Measurements from ENCODE around the gene ACER1.

The ACER1 gene

GRCh38 chr19:6269101-6269886 lies 64.1 kb downstream of the ACER1 start:
- no peak for DNase-seq (ENCODE audit: low read depth in 3 of 3, low spot score in 1 of 3)

- DNase-seq (ENCODE audit: low read depth in 3 of 3, low spot score in 1 of 3), result no peak
Measured at GRCh38 chr19:6268382-6268771, 65.0 kb downstream of the ACER1 start.

- DNase-seq (ENCODE audit: low read depth in 3 of 3, low spot score in 1 of 3), result no peak
Measured at GRCh38 chr19:6267552-6268381, 65.6 kb downstream of the ACER1 start.

GRCh38 chr19:6264803-6265202 lies 68.6 kb downstream of the ACER1 start:
- DNase-seq (ENCODE audit: low read depth in 3 of 3, low spot score in 1 of 3), result no peak

GRCh38 chr19:6263735-6264444 lies 69.5 kb downstream of the ACER1 start:
- no peak for DNase-seq (ENCODE audit: low read depth in 3 of 3, low spot score in 1 of 3)

- no peak for DNase-seq (ENCODE audit: low read depth in 3 of 3, low spot score in 1 of 3)
Measured at GRCh38 chr19:6263306-6263705, 70.1 kb downstream of the ACER1 start.

- no peak for DNase-seq (ENCODE audit: low read depth in 3 of 3, low spot score in 1 of 3)
Measured at GRCh38 chr19:6262519-6262918, 70.9 kb downstream of the ACER1 start.

GRCh38 chr19:6261883-6262282 lies 71.5 kb downstream of the ACER1 start:
- DNase-seq (ENCODE audit: low read depth in 3 of 3, low spot score in 1 of 3), result no peak

GRCh38 chr19:6260912-6261650 lies 72.3 kb downstream of the ACER1 start:
- DNase-seq (ENCODE audit: low read depth in 3 of 3, low spot score in 1 of 3), result no peak

GRCh38 chr19:6260376-6260775 lies 73.0 kb downstream of the ACER1 start:
- DNase-seq (ENCODE audit: low read depth in 3 of 3, low spot score in 1 of 3), result no peak

GRCh38 chr19:6259312-6259861 lies 74.0 kb downstream of the ACER1 start:
- DNase-seq (ENCODE audit: low read depth in 3 of 3, low spot score in 1 of 3), result no peak

GRCh38 chr19:6258812-6259311 lies 74.5 kb downstream of the ACER1 start:
- no peak for DNase-seq (ENCODE audit: low read depth in 3 of 3, low spot score in 1 of 3)

Measured in stimulated activated CD4-positive, alpha-beta T cell treated with anti-CD3 and anti-CD28 coated beads, TNF-alpha, amount 100 ng/mL, for 1 hour (primary cell).